GM12878 (cell line): ENCODE results near the gene ASIC5.

Experiments used
- E2F8 ChIP-seq: fragments of 450-650 bp; IDR thresholded peaks from 2 replicates; pipeline ENCODE4 v1.6.1; 2018; ENCODE audit warnings: mild to moderate bottlenecking, low read depth, moderate library complexity; ENCODE audit not compliant: partially characterized antibody
- PRDM15 ChIP-seq: fragments of 450-650 bp; formaldehyde crosslinking; IDR thresholded peaks from 2 replicates; pipeline ENCODE4 v1.4.0; 2020; ENCODE audit warnings: mild to moderate bottlenecking, moderate library complexity
- RAD21 ChIP-seq: IDR thresholded peaks from 2 replicates; pipeline ENCODE4 v1.6.1; 2011; ENCODE audit warnings: mild to moderate bottlenecking, low read depth, low read length, moderate library complexity; ENCODE audit not compliant: insufficient read depth
- ZNF24 ChIP-seq: fragments of 450-650 bp; IDR thresholded peaks from 2 replicates; pipeline ENCODE4 v1.6.1; 2017; ENCODE audit warnings: antibody characterized with exemption, mild to moderate bottlenecking
- TF ChIP-seq, protein P1 (sequence below), 3 experiments: IDR thresholded peaks in 2 of 3; conservative IDR thresholded peaks in 1 of 3; 2 replicates each; pipeline ENCODE4 v1.5.1; 2011; ENCODE audit warnings: low read depth in 3 of 3, low read length in 3 of 3, mild to moderate bottlenecking in 3 of 3, control low read depth in 2 of 3, moderate library complexity in 2 of 3, inconsistent platforms in 1 of 3, mixed read lengths in 1 of 3; ENCODE audit not compliant: control insufficient read depth in 2 of 3, insufficient read depth in 1 of 3; ENCODE audit errors: extremely low read depth in 1 of 3

DNA sequence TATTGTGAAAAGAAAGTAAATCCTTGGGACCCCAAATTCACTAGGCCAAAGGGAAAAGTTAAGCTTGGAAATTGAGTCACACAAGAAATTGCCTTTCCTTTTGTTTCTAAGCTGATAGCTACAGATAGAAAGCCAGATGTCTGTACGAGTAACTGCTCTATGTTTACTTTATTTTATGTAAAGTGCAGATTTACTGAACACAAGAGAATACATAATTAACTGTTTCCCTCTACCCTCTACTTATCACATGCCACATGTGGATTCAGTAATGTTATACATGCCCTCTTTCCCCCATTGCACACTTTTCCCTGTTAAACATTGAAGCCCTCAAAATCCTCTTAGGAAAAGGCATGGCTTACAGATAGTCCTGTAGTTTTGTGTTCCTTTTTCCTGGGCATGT, 21.0 kb upstream of the ASIC5 start:
- no peak for TF ChIP-seq PRDM15 (CRISPR knock-in tag)
- no peak for TF ChIP-seq ZNF24
- no peak for TF ChIP-seq RAD21
- TF ChIP-seq E2F8 = no peak
- TF ChIP-seq, protein P1, sequence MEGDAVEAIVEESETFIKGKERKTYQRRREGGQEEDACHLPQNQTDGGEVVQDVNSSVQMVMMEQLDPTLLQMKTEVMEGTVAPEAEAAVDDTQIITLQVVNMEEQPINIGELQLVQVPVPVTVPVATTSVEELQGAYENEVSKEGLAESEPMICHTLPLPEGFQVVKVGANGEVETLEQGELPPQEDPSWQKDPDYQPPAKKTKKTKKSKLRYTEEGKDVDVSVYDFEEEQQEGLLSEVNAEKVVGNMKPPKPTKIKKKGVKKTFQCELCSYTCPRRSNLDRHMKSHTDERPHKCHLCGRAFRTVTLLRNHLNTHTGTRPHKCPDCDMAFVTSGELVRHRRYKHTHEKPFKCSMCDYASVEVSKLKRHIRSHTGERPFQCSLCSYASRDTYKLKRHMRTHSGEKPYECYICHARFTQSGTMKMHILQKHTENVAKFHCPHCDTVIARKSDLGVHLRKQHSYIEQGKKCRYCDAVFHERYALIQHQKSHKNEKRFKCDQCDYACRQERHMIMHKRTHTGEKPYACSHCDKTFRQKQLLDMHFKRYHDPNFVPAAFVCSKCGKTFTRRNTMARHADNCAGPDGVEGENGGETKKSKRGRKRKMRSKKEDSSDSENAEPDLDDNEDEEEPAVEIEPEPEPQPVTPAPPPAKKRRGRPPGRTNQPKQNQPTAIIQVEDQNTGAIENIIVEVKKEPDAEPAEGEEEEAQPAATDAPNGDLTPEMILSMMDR (IDR thresholded peaks at IDR 0.05 in 2 of 3, conservative IDR thresholded peaks at IDR 0.05 in 1 of 3; ENCODE audit: control insufficient read depth in 2 of 3, extremely low read depth in 1 of 3, insufficient read depth in 1 of 3, low read depth in 3 of 3, low read length in 3 of 3) = no peak
